Activated naive CD4-positive, alpha-beta T cell (primary cell): ENCODE results near the gene WASF2.

Source experiments
- DNase-seq, 4 experiments: peaks; one replicate each; lab custom pipeline; 2025; lab: John Stamatoyannopoulos, UW

WASF2 gene

DNA sequence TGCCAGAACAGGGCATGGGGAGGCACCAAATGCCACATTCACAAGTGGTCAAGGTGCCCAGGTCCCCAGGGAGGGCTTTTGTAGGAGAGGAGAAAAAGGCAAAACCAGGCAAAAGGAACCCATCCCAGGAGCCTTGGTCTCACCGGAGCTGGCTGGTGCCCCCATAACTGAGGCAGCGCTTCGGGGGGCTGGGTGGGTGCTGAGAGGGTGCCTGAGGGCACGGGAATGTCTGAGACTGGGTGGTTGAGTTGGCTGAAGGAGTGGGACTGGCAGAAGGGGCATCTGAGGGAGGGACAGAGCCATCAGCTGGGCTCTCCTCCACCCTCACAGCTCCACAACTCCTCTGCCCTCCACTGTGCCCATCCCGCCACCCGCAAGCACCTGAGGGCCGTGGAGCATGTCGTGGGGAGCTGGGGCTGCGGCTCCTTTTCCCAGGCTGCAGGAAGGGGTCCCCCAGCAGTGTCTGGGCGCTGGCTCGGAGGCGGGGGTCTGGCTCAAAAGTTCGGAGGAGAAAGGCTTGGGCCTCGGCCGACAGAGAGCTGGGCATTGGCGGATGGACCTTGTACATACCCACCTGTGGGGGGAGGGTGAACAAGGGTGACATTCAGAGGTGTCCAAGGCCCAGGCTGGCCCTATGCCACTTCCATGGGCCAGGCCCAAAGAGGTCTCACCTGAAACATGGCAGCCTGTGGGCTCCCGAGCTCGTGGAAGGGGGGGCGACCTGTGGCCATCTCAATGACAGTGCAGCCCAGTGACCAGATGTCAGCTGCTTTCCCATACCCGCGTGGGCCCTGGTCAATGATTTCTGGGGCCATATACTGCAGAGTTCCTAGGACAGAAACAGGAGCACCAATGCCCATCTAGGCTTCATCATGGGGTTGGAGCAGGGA is 131.7 kb downstream of the WASF2 start:
- no peak for DNase-seq

DNA sequence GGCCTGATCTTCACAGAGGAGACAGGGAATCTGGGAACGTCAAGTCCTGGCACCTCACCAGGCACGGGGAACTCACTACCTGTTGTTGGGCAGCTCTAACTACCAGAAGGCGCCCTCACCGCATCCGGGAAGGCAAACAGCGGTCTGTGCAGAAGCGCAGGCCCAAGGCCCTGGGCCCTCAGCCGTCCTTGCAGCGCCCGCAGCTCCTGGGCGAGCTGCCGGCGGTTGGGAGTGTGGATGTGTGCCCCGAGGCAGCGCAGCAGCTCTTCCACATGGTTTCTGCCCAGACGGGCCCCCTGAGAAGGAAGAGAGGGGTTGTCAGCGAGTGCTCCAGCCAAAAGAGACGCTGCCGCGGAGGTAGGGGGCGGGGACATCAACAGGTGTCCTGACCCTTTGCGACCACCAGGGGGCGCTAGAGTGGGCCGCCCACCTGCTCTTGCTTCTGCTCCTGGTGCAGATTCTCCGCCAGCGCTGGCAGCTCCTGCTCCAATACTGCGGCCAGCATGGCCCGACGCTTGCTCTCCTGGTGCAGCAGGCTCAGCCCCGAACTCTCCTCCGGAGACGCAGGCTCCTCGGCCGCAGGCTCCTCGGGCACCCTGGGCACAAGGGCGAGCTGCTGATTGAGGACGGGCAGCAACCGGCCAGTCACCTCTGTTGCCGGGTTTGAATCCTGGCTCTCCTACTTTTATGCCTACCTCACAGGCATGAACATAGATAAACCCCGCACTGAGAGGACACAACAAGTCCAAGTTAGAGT is 132.5 kb downstream of the WASF2 start:
- DNase-seq = peak; percentile 55 to 77 (median 70)

DNA sequence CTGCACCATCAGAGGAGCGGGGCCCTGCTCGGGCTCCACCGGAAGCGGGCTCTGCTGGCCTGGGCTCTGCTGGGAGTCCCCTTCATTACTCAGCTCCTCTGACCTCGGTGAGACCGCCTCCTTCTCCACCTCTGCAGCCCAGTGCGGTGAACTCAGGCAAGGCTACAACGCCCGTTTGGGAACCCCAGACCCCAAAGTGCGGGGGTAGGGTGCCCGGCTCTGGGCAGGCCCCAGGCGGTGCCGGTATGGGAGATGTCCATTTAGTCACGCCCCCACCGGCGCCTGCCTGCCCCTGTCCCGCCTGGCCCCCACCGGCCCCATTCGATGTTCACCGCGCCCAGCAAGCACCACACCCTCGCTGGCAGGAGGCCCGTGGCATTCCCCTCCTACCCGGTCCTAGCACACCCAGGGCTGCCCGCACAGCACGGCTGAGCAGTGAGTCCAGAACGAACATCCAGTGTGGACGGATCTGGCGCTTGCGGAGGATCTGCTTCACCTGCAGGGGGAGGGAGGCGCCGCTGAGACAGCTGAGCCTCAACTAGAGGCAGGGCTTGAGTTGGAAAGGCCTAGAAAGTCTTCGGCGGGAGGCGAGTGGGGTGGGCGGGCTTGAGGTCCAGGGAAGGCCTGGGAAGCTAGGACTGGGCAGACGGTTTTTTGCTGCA is 133.2 kb downstream of the WASF2 start:
- DNase-seq = no peak

DNA sequence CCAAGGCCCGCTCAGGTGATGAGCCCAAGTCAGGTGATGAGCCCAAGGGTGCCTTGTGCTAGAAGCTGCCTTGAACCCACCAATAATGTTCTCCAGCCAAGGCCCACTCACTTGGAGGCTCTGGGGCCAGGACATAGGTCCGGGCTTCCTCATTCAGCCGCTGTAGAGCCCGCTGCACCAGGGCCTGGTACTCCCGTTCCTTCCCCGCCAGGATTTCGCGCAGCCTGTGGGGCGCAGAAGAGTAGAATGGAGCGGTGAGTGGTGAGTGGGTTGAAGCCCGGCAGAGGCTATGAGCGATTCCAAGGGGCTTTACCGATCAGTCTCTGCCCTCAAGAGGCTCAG is 133.7 kb downstream of the WASF2 start:
- DNase-seq = no peak

DNA sequence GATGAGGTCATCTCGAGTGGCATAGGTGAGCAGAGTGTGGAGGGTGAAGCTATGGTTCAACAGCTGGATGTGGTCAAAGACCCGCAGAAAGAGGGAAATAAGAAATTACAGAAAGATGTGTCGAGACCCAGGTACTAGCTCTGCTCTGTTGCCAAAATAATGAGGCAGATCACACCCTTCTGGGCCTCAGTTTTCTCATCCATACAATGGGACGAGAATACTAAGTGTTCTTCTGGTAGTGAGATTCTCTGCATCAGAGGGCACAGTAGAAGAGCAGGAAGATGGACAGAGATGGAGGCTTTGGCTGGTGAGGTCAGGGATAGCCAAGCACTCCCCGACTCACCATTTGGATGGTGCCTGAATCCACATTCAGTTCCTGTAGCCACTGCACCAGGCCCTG is 134.3 kb downstream of the WASF2 start:
- DNase-seq = no peak
